ENCODE data around the gene BBX. TPM values are rescaled to one million over a fixed set of nuclear protein-coding genes. Genes with fewer than 3 reads are reported as not detected.

Gene BBX
- polyA plus RNA-seq, 1 experiment: 46.1 TPM

DNA sequence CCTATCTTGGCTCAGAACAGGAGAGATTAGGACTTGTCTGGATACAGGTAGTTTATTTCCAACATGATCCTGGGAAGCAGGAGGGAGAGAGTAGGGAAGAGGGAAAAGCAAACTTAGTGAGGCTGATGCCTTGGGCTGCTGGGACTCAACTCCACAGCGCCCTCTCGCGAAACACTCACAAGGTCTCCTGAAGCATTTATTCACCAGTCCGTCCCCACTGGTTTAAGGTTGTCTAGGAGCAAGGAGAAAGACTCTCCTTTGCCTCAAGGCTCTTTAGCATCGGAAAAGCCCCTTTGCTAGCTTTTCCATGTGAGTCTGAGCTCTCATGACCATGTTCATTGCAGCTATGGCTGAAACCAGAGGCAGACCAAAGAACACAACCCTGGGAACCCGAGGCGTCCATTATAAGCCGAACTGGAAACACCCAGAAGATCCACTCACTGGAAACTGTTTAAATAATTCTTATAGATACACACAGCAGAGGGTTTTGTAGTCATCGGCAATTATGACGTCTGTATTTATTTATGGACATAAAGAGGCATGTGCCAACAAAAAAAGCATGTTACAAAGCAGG lies 323.6 kb downstream of the BBX start:
- Histone ChIP-seq H3K4me3 (ENCODE audit: low read depth, low read length) (no peak overlapping the region), H3K9me3 (ENCODE audit: control insufficient read depth, insufficient read depth, low read length) (no peaks in the 10 kb centered on the region), H3K27ac (ENCODE audit: low read depth, low read length) (no peak overlapping the region), H3K27me3 (ENCODE audit: control insufficient read depth, insufficient read depth, low read length) (peaks cover 6% of the 10 kb centered on the region)
- peak; percentile 21 for DNase-seq (ENCODE audit: low read depth, low spot score)
- POLR2A ChIA-PET: no interaction called here
- TF ChIP-seq, protein P1, sequence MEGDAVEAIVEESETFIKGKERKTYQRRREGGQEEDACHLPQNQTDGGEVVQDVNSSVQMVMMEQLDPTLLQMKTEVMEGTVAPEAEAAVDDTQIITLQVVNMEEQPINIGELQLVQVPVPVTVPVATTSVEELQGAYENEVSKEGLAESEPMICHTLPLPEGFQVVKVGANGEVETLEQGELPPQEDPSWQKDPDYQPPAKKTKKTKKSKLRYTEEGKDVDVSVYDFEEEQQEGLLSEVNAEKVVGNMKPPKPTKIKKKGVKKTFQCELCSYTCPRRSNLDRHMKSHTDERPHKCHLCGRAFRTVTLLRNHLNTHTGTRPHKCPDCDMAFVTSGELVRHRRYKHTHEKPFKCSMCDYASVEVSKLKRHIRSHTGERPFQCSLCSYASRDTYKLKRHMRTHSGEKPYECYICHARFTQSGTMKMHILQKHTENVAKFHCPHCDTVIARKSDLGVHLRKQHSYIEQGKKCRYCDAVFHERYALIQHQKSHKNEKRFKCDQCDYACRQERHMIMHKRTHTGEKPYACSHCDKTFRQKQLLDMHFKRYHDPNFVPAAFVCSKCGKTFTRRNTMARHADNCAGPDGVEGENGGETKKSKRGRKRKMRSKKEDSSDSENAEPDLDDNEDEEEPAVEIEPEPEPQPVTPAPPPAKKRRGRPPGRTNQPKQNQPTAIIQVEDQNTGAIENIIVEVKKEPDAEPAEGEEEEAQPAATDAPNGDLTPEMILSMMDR (IDR thresholded peaks at IDR 0.05; ENCODE audit: low read depth, low read length): peak; percentile 72
- CTCF ChIA-PET: interaction anchor here (0.6 to 5.3 kb wide), 46 partner anchors 8 to 631 kb away, joined by 3 to 64 read pairs (median 5); no protein-coding TSS in a partner anchor

DNA sequence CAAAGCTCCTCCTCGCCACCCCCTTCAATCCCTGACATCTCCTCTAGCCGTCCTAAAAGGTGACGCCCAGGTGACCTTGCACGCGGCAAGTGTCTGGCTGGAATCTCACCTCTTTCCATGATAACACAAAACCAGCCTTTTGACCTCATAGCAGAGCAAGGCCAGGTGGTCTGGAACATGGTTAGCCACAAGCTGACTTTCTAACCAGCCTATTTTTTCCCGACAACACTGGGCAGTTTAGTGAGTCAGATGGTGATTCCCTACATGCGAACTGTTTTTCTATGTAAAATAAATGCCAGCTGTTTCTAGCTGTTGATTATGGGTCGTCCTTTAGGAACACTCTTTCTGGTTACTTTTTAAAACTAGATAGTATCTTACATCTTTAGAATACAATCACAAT lies 325.0 kb downstream of the BBX start:
- Histone ChIP-seq H3K4me3 (ENCODE audit: low read depth, low read length) (no peak overlapping the region), H3K27ac (ENCODE audit: low read depth, low read length) (no peak overlapping the region), H3K27me3 (ENCODE audit: control insufficient read depth, insufficient read depth, low read length) (peaks cover 6% of the 10 kb centered on the region), H3K9me3 (ENCODE audit: control insufficient read depth, insufficient read depth, low read length) (no peaks in the 10 kb centered on the region)
- ChIA-PET CTCF (interaction anchor here (1.1 to 5.3 kb wide), 8 partner anchors 16 to 612 kb away, joined by 3 to 64 read pairs (median 7); no protein-coding TSS in a partner anchor), POLR2A (no interaction called here)
- no peak for DNase-seq (ENCODE audit: low read depth, low spot score)
- TF ChIP-seq, protein P1 (IDR thresholded peaks at IDR 0.05; ENCODE audit: low read depth, low read length): no peak

DNA sequence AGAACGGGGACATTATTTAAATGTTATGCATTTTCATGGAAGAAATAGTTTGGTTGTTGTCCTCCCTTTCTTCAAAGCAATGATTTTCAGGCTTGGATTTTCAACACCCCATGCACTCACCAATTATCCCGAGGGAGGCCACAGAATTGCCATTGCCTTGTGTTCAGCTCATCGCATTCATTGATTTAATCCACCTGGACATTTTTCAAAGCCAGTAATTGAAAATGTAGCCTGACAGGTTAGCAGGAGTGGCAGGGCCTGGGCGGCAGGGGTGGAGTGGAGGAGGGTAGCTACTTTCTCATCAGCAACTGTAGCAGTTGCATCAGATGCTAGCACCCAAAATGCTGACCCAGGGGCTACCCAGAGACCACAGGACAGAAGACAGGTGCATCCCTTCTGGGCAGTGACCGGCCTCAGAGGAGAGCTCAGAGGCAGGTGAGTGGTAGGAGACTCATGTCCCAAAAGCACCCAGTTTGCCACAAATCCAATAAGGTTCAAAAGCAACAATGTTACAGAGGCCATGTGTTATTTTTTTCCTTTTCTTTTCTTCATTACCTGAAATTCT lies 325.7 kb downstream of the BBX start:
- DNase-seq (ENCODE audit: low read depth, low spot score): no peak
- H3K27ac ChIP-seq (ENCODE audit: low read depth, low read length): no peak overlapping the region
- POLR2A ChIA-PET: no interaction called here
- H3K9me3 ChIP-seq (ENCODE audit: control insufficient read depth, insufficient read depth, low read length): no peaks in the 10 kb centered on the region
- CTCF ChIA-PET: interaction anchor here (1.1 to 5.3 kb wide), 5 partner anchors 17 to 274 kb away, joined by 3 to 64 read pairs (median 10); no protein-coding TSS in a partner anchor
- H3K4me3 ChIP-seq (ENCODE audit: low read depth, low read length): no peak overlapping the region
- H3K27me3 ChIP-seq (ENCODE audit: control insufficient read depth, insufficient read depth, low read length): peaks cover 6% of the 10 kb centered on the region
- TF ChIP-seq, protein P1 (IDR thresholded peaks at IDR 0.05; ENCODE audit: low read depth, low read length): no peak

DNA sequence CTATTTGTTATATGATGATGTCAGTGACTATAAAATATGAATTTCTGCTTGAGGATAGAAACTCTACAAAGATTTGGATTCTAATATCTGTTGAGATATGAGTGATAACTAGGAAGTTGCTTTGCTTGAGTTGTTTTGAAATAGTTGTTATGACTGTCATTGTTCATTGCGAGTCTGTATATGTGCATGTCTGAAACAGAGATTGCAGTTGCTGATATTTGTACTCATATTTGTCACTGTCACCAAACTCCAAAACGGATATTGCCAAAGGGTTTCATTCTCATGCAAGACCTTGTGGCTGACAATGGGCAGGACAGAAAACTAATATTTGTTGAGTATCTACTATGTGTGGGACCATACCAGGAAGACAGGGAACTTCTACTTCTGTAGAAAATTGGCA lies 327.9 kb downstream of the BBX start:
- no peaks in the 10 kb centered on the region for H3K9me3 ChIP-seq (ENCODE audit: control insufficient read depth, insufficient read depth, low read length)
- no peak for DNase-seq (ENCODE audit: low read depth, low spot score)
- ChIA-PET POLR2A (no interaction called here), CTCF (interaction anchor here (0.8 kb wide), 1 partner anchor 77 kb away, joined by 3 read pairs; no protein-coding TSS in a partner anchor)
- TF ChIP-seq, protein P1 (IDR thresholded peaks at IDR 0.05; ENCODE audit: low read depth, low read length): no peak
- no peak overlapping the region for H3K27ac ChIP-seq (ENCODE audit: low read depth, low read length)
- H3K4me3 ChIP-seq (ENCODE audit: low read depth, low read length): no peak overlapping the region
- peaks cover 9% of the 10 kb centered on the region for H3K27me3 ChIP-seq (ENCODE audit: control insufficient read depth, insufficient read depth, low read length)

DNA sequence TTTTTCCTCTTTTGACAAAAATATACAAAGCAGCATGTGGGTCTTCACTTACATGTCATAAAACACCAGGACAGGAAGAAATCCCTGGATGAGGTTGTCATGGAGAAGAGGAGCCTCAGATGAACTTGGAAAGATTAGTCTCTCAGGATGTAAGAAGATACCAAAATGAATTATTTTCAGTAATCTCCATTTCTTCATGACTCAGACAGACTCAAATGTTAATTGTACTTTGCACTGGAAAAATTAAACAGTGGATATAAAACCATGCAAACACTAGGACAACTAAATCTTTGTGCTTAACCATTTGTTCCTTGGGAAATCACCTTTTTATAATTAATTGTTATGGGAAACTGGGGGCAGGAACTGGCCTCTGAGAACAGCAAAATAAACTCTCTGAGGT lies 331.1 kb downstream of the BBX start:
- POLR2A ChIA-PET: no interaction called here

More for the DNA sequence above, 331.1 kb downstream of the BBX start:
- H3K9me3 ChIP-seq (ENCODE audit: control insufficient read depth, insufficient read depth, low read length): no peaks in the 10 kb centered on the region
- H3K27ac ChIP-seq (ENCODE audit: low read depth, low read length): no peak overlapping the region
- H3K27me3 ChIP-seq (ENCODE audit: control insufficient read depth, insufficient read depth, low read length): peaks cover 9% of the 10 kb centered on the region
- CTCF ChIA-PET: interaction anchor here (2.8 kb wide), 1 partner anchor 8 kb away, joined by 26 read pairs; no protein-coding TSS in a partner anchor
- TF ChIP-seq, protein P1 (IDR thresholded peaks at IDR 0.05; ENCODE audit: low read depth, low read length): no peak
- DNase-seq (ENCODE audit: low read depth, low spot score): no peak
- no peak overlapping the region for H3K4me3 ChIP-seq (ENCODE audit: low read depth, low read length)
